ENCODE data around the gene RRAD. TPM values are rescaled to one million over a fixed set of nuclear protein-coding genes. Genes with fewer than 3 reads are reported as not detected.

Gene RRAD
- total RNA-seq, 1 experiment from 2014 or later: 0.19 TPM

DNA sequence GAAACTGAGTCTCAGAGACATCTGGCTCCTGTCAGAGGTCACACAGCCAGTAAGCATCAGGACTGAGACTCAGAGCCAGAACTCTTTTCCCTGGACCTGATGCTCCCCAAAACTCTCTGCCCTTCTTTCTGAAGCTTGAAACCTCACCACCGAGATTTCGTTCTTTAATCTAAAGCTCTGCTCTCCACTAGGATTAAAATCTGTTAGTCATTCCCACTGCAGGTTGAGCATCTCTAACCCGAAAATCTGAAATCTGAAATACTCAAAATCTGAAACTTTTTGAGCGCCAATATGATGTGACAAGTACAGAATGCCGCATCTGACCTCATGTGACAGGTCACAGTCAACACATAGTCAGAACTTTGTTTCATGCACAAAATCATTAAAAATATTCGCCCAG, 8.8 kb downstream of the RRAD start:
- no peak for DNase-seq (ENCODE audit: low spot score)
- no peak for TF ChIP-seq EZH2 (IDR thresholded peaks at IDR 0.05; ENCODE audit: borderline replicate concordance, low read depth, low read length, poor library complexity, severe bottlenecking)
- TF ChIP-seq CTCF (conservative IDR thresholded peaks at IDR 0.05; ENCODE audit: low read depth, low read length): no peak
- BruUV-seq (replicated peaks): no TSS peak
- ChIA-PET POLR2A (ENCODE audit: low non-redundant PET) (interaction anchor here (0.7 kb wide), 1 partner anchor 259 kb away, joined by 7 read pairs; no protein-coding TSS in a partner anchor), CTCF (interaction anchor here (0.7 kb wide), 1 partner anchor 22 kb away, joined by 3 read pairs; no protein-coding TSS in a partner anchor)
- no peak overlapping the region for H3K4me3 ChIP-seq (ENCODE audit: low read depth, low read length, poor library complexity, severe bottlenecking)
- intact Hi-C loops (cut with micrococcal nuclease; ENCODE audit: unreplicated experiment): no loop called here
- no peaks in the 10 kb centered on the region for H3K9me3 ChIP-seq (ENCODE audit: low read depth, low read length, poor library complexity, severe bottlenecking)
- no peaks in the 10 kb centered on the region for H3K36me3 ChIP-seq (ENCODE audit: insufficient read depth, low read length, poor library complexity, severe bottlenecking)
- no peak overlapping the region for H3K27ac ChIP-seq (ENCODE audit: low read depth, low read length, poor library complexity, severe bottlenecking)
- H3K27me3 ChIP-seq (replicated peaks; ENCODE audit: insufficient read depth, low read depth, low read length, poor library complexity): no peaks in the 10 kb centered on the region
- H3K4me1 ChIP-seq (ENCODE audit: insufficient read depth, low read length, poor library complexity, severe bottlenecking): no peaks in the 10 kb centered on the region

DNA sequence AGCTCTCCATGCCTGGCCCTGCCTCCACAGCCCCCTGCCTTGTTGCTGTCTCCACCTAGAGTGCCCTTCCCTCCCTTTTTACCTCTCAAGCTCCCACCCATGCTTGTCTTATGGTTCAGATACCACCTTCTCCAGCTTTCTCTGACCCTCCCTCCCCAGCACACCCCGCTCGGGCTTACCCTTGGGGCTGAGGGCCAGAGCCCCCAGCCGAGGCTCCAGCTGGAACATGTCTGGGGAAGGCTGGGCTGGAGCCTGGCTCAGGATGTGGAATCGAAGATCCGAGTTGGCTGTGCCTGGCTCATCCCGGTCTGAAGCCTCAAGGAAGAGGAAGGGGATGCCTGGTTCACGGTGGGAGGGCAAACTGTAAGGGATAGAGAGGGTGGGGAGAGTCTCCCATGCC, 10.3 kb downstream of the RRAD start:
- POLR2A ChIA-PET (ENCODE audit: low non-redundant PET): no interaction called here
- H3K27ac ChIP-seq (ENCODE audit: low read depth, low read length, poor library complexity, severe bottlenecking): no peak overlapping the region
- no TSS peak for BruUV-seq (replicated peaks)
- intact Hi-C loops (cut with micrococcal nuclease; ENCODE audit: unreplicated experiment): no loop called here
- no peak for TF ChIP-seq EZH2 (IDR thresholded peaks at IDR 0.05; ENCODE audit: borderline replicate concordance, low read depth, low read length, poor library complexity, severe bottlenecking)
- TF ChIP-seq CTCF (conservative IDR thresholded peaks at IDR 0.05; ENCODE audit: low read depth, low read length): no peak
- no peaks in the 10 kb centered on the region for H3K36me3 ChIP-seq (ENCODE audit: insufficient read depth, low read length, poor library complexity, severe bottlenecking)
- no peaks in the 10 kb centered on the region for H3K9me3 ChIP-seq (ENCODE audit: low read depth, low read length, poor library complexity, severe bottlenecking)
- CTCF ChIA-PET: no interaction called here
- H3K4me1 ChIP-seq (ENCODE audit: insufficient read depth, low read length, poor library complexity, severe bottlenecking): no peaks in the 10 kb centered on the region
- H3K27me3 ChIP-seq (replicated peaks; ENCODE audit: insufficient read depth, low read depth, low read length, poor library complexity): no peaks in the 10 kb centered on the region
- DNase-seq (ENCODE audit: low spot score): no peak
- no peak overlapping the region for H3K4me3 ChIP-seq (ENCODE audit: low read depth, low read length, poor library complexity, severe bottlenecking)

GRCh38 chr16:66914541-66914940, 10.8 kb downstream of the RRAD start:
- Histone ChIP-seq H3K9me3 (ENCODE audit: low read depth, low read length, poor library complexity, severe bottlenecking) (no peaks in the 10 kb centered on the region), H3K27ac (ENCODE audit: low read depth, low read length, poor library complexity, severe bottlenecking) (no peak overlapping the region), H3K4me1 (ENCODE audit: insufficient read depth, low read length, poor library complexity, severe bottlenecking) (no peaks in the 10 kb centered on the region), H3K27me3 (replicated peaks; ENCODE audit: insufficient read depth, low read depth, low read length, poor library complexity) (no peaks in the 10 kb centered on the region), H3K36me3 (ENCODE audit: insufficient read depth, low read length, poor library complexity, severe bottlenecking) (no peaks in the 10 kb centered on the region), H3K4me3 (ENCODE audit: low read depth, low read length, poor library complexity, severe bottlenecking) (no peak overlapping the region)
- ChIA-PET POLR2A (ENCODE audit: low non-redundant PET) (no interaction called here), CTCF (no interaction called here)
- DNase-seq (ENCODE audit: low spot score): no peak
- no TSS peak for BruUV-seq (replicated peaks)
- intact Hi-C loops (cut with micrococcal nuclease; ENCODE audit: unreplicated experiment): no loop called here
- TF ChIP-seq EZH2 (IDR thresholded peaks at IDR 0.05; ENCODE audit: borderline replicate concordance, low read depth, low read length, poor library complexity, severe bottlenecking) (no peak), CTCF (conservative IDR thresholded peaks at IDR 0.05; ENCODE audit: low read depth, low read length) (no peak)
